ENCODE data around the gene RIPK4.
"Not testable (repeated sequence)": the region's sequence is repeated elsewhere in the genome, so short reads cannot be mapped to it uniquely, and the experiment has no call there.

RIPK4 gene

GRCh38 chr21:41785262-41785661 is 18.4 kb upstream of the RIPK4 start:
- H2BK15ac ChIP-seq (ENCODE audit: low read length); H3K27me3 ChIP-seq (ENCODE audit: control insufficient read depth in 3 of 3, insufficient read depth in 3 of 3, low read depth in 1 of 3, low read length in 3 of 3); H3K36me3 ChIP-seq (replicated peaks in 1 of 2; ENCODE audit: control insufficient read depth in 2 of 2, insufficient read depth in 2 of 2, low read length in 2 of 2); H4K91ac ChIP-seq (ENCODE audit: low read depth, low read length, poor library complexity); H3K27ac ChIP-seq (replicated peaks; ENCODE audit: low read length); H3K23ac ChIP-seq (ENCODE audit: low read depth, low read length, poor library complexity); H2AK5ac ChIP-seq (ENCODE audit: low read depth, low read length); H2BK5ac ChIP-seq (ENCODE audit: low read length); H3K4me2 ChIP-seq (ENCODE audit: insufficient read depth, low read length, poor library complexity, severe bottlenecking); H3K9me3 ChIP-seq (replicated peaks in 1 of 2; ENCODE audit: control insufficient read depth in 2 of 2, insufficient read depth in 1 of 2, low read depth in 1 of 2, low read length in 2 of 2); H2BK12ac ChIP-seq (ENCODE audit: low read length); H2BK120ac ChIP-seq (ENCODE audit: low read depth, low read length); DNase-seq (ENCODE audit: low spot score); H3K4ac ChIP-seq (ENCODE audit: low read length); H3K18ac ChIP-seq (ENCODE audit: low read length); H3K9ac ChIP-seq (ENCODE audit: low read depth, low read length, poor library complexity); H4K8ac ChIP-seq (ENCODE audit: low read depth, low read length); H3K4me3 ChIP-seq (ENCODE audit: low read length in 2 of 2); H3K4me1 ChIP-seq (ENCODE audit: control insufficient read depth in 2 of 2, insufficient read depth in 1 of 2, low read depth in 1 of 2, low read length in 2 of 2); H3K14ac ChIP-seq (ENCODE audit: low read length); H2AFZ ChIP-seq (ENCODE audit: low read length); H3K79me1 ChIP-seq (ENCODE audit: low read depth, low read length): not testable (repeated sequence)
- no CpG with 5 or more reads among the region's 12 CpGs for WGBS, 2 donors (ENCODE audit: extremely low coverage in 2 of 2, insufficient read length in 2 of 2, insufficient replicate concordance in 1 of 2)

GRCh38 chr21:41784456-41785102 is 17.7 kb upstream of the RIPK4 start:
- H3K36me3 ChIP-seq (replicated peaks in 1 of 2; ENCODE audit: control insufficient read depth in 2 of 2, insufficient read depth in 2 of 2, low read length in 2 of 2), result no peaks in the 10 kb centered on the region
- no peak overlapping the region for H3K4me2 ChIP-seq (ENCODE audit: insufficient read depth, low read length, poor library complexity, severe bottlenecking)

GRCh38 chr21:41783476-41784180 is 16.8 kb upstream of the RIPK4 start:
- no peak overlapping the region for H3K27ac ChIP-seq (replicated peaks; ENCODE audit: low read length)
- WGBS, 2 donors (ENCODE audit: extremely low coverage in 2 of 2, insufficient read length in 2 of 2, insufficient replicate concordance in 1 of 2), result no CpG with 5 or more reads among the region's 18 CpGs

More at GRCh38 chr21:41784456-41785102, 17.7 kb upstream of the RIPK4 start:
- Histone ChIP-seq H2BK5ac (ENCODE audit: low read length) (no peak overlapping the region), H3K79me1 (ENCODE audit: low read depth, low read length) (no peaks in the 10 kb centered on the region), H3K27ac (replicated peaks; ENCODE audit: low read length) (no peak overlapping the region), H3K23ac (ENCODE audit: low read depth, low read length, poor library complexity) (no peak overlapping the region), H3K4me3 (ENCODE audit: low read length in 2 of 2) (no peak overlapping the region), H2BK12ac (ENCODE audit: low read length) (no peak overlapping the region), H4K8ac (ENCODE audit: low read depth, low read length) (no peak overlapping the region), H3K4me1 (ENCODE audit: control insufficient read depth in 2 of 2, insufficient read depth in 1 of 2, low read depth in 1 of 2, low read length in 2 of 2) (no peaks in the 10 kb centered on the region), H3K27me3 (ENCODE audit: control insufficient read depth in 3 of 3, insufficient read depth in 3 of 3, low read depth in 1 of 3, low read length in 3 of 3) (peaks cover 0 to 2% (median 0%) of the 10 kb centered on the region in 3 experiments), H3K18ac (ENCODE audit: low read length) (no peak overlapping the region), H3K9me3 (replicated peaks in 1 of 2; ENCODE audit: control insufficient read depth in 2 of 2, insufficient read depth in 1 of 2, low read depth in 1 of 2, low read length in 2 of 2) (no peaks in the 10 kb centered on the region), H2AK5ac (ENCODE audit: low read depth, low read length) (no peak overlapping the region), H3K4ac (ENCODE audit: low read length) (no peak overlapping the region), H3K14ac (ENCODE audit: low read length) (no peak overlapping the region), H2BK15ac (ENCODE audit: low read length) (no peak overlapping the region), H3K9ac (ENCODE audit: low read depth, low read length, poor library complexity) (no peak overlapping the region), H4K91ac (ENCODE audit: low read depth, low read length, poor library complexity) (no peak overlapping the region), H2AFZ (ENCODE audit: low read length) (no peak overlapping the region), H2BK120ac (ENCODE audit: low read depth, low read length) (no peak overlapping the region)
- no peak for DNase-seq (ENCODE audit: low spot score)
- WGBS, 2 donors (ENCODE audit: extremely low coverage in 2 of 2, insufficient read length in 2 of 2, insufficient replicate concordance in 1 of 2), result no CpG with 5 or more reads among the region's 15 CpGs

GRCh38 chr21:41781050-41781410 is 14.2 kb upstream of the RIPK4 start:
- H3K27ac ChIP-seq (replicated peaks; ENCODE audit: low read length), result no peak overlapping the region
- no peak overlapping the region for H3K4me3 ChIP-seq (ENCODE audit: low read length in 2 of 2)
- H2AFZ ChIP-seq (ENCODE audit: low read length), result no peak overlapping the region
- H2BK12ac ChIP-seq (ENCODE audit: low read length), result no peak overlapping the region
- H3K9me3 ChIP-seq (replicated peaks in 1 of 2; ENCODE audit: control insufficient read depth in 2 of 2, insufficient read depth in 1 of 2, low read depth in 1 of 2, low read length in 2 of 2), result no peaks in the 10 kb centered on the region
- H3K23ac ChIP-seq (ENCODE audit: low read depth, low read length, poor library complexity), result no peak overlapping the region
- no CpG with 5 or more reads among the region's 2 CpGs for WGBS, 2 donors (ENCODE audit: extremely low coverage in 2 of 2, insufficient read length in 2 of 2, insufficient replicate concordance in 1 of 2)
- H3K14ac ChIP-seq (ENCODE audit: low read length), result no peak overlapping the region
- H3K4ac ChIP-seq (ENCODE audit: low read length), result no peak overlapping the region
- no peak overlapping the region for H4K8ac ChIP-seq (ENCODE audit: low read depth, low read length)
- H3K9ac ChIP-seq (ENCODE audit: low read depth, low read length, poor library complexity), result no peak overlapping the region
- no peak overlapping the region for H3K18ac ChIP-seq (ENCODE audit: low read length)
- H3K4me2 ChIP-seq (ENCODE audit: insufficient read depth, low read length, poor library complexity, severe bottlenecking), result no peak overlapping the region
- no peak overlapping the region for H2AK5ac ChIP-seq (ENCODE audit: low read depth, low read length)
- no peak overlapping the region for H2BK120ac ChIP-seq (ENCODE audit: low read depth, low read length)
- no peak overlapping the region for H2BK5ac ChIP-seq (ENCODE audit: low read length)
- peaks cover 0 to 13% (median 2%) of the 10 kb centered on the region in 3 experiments for H3K27me3 ChIP-seq (ENCODE audit: control insufficient read depth in 3 of 3, insufficient read depth in 3 of 3, low read depth in 1 of 3, low read length in 3 of 3)
- DNase-seq (ENCODE audit: low spot score), result no peak
- H4K91ac ChIP-seq (ENCODE audit: low read depth, low read length, poor library complexity), result no peak overlapping the region
- no peaks in the 10 kb centered on the region for H3K36me3 ChIP-seq (replicated peaks in 1 of 2; ENCODE audit: control insufficient read depth in 2 of 2, insufficient read depth in 2 of 2, low read length in 2 of 2)
- no peaks in the 10 kb centered on the region for H3K79me1 ChIP-seq (ENCODE audit: low read depth, low read length)
- no peak overlapping the region for H2BK15ac ChIP-seq (ENCODE audit: low read length)
- peaks cover 0 to 5% of the 10 kb centered on the region in 2 donors for H3K4me1 ChIP-seq (ENCODE audit: control insufficient read depth in 2 of 2, insufficient read depth in 1 of 2, low read depth in 1 of 2, low read length in 2 of 2)

More at GRCh38 chr21:41783476-41784180, 16.8 kb upstream of the RIPK4 start:
- H3K79me1 ChIP-seq (ENCODE audit: low read depth, low read length), result no peaks in the 10 kb centered on the region
- H3K18ac ChIP-seq (ENCODE audit: low read length), result no peak overlapping the region
- H2AK5ac ChIP-seq (ENCODE audit: low read depth, low read length), result no peak overlapping the region
- no peak overlapping the region for H4K8ac ChIP-seq (ENCODE audit: low read depth, low read length)
- H3K36me3 ChIP-seq (replicated peaks in 1 of 2; ENCODE audit: control insufficient read depth in 2 of 2, insufficient read depth in 2 of 2, low read length in 2 of 2), result no peaks in the 10 kb centered on the region
- H3K9me3 ChIP-seq (replicated peaks in 1 of 2; ENCODE audit: control insufficient read depth in 2 of 2, insufficient read depth in 1 of 2, low read depth in 1 of 2, low read length in 2 of 2), result no peaks in the 10 kb centered on the region
- DNase-seq (ENCODE audit: low spot score), result no peak
- peaks cover 0 to 7% (median 0%) of the 10 kb centered on the region in 3 experiments for H3K27me3 ChIP-seq (ENCODE audit: control insufficient read depth in 3 of 3, insufficient read depth in 3 of 3, low read depth in 1 of 3, low read length in 3 of 3)
- H3K4me3 ChIP-seq (ENCODE audit: low read length in 2 of 2), result no peak overlapping the region
- no peak overlapping the region for H4K91ac ChIP-seq (ENCODE audit: low read depth, low read length, poor library complexity)
- no peak overlapping the region for H3K4me2 ChIP-seq (ENCODE audit: insufficient read depth, low read length, poor library complexity, severe bottlenecking)
- no peak overlapping the region for H2BK15ac ChIP-seq (ENCODE audit: low read length)
- H2BK120ac ChIP-seq (ENCODE audit: low read depth, low read length), result no peak overlapping the region
- peaks cover 0 to 3% of the 10 kb centered on the region in 2 donors for H3K4me1 ChIP-seq (ENCODE audit: control insufficient read depth in 2 of 2, insufficient read depth in 1 of 2, low read depth in 1 of 2, low read length in 2 of 2)
- H3K23ac ChIP-seq (ENCODE audit: low read depth, low read length, poor library complexity), result no peak overlapping the region
- no peak overlapping the region for H3K14ac ChIP-seq (ENCODE audit: low read length)
- H2AFZ ChIP-seq (ENCODE audit: low read length), result no peak overlapping the region
- no peak overlapping the region for H3K9ac ChIP-seq (ENCODE audit: low read depth, low read length, poor library complexity)
- H3K4ac ChIP-seq (ENCODE audit: low read length), result no peak overlapping the region
- H2BK12ac ChIP-seq (ENCODE audit: low read length), result no peak overlapping the region
- no peak overlapping the region for H2BK5ac ChIP-seq (ENCODE audit: low read length)
